HG03432 (cell line): ENCODE measurements around the gene SMARCA2.

Experiments used
- ATAC-seq: cut with Tn5 transposase; IDR thresholded peaks from one replicate; pipeline ENCODE4 v1.9.1; 2021; ENCODE audit warnings: mild to moderate bottlenecking, moderate library complexity; ENCODE audit not compliant: unreplicated experiment

Gene SMARCA2

GRCh38 chr9:2015581-2016407 lies 647 bp downstream of the SMARCA2 start:
- peak; percentile 1 for ATAC-seq

- peak; percentile 13 for ATAC-seq
Observed at GRCh38 chr9:2016408-2017330, 1.5 kb downstream of the SMARCA2 start.

GRCh38 chr9:2017331-2018161 lies 2.4 kb downstream of the SMARCA2 start:
- peak; percentile 28 for ATAC-seq

- no peak for ATAC-seq
Observed at GRCh38 chr9:2018162-2018643, 3.1 kb downstream of the SMARCA2 start.

GRCh38 chr9:2018764-2019558 lies 3.8 kb downstream of the SMARCA2 start:
- ATAC-seq, result no peak

- no peak for ATAC-seq
Observed at GRCh38 chr9:2019723-2020122, 4.6 kb downstream of the SMARCA2 start.

- ATAC-seq, result no peak
Observed at GRCh38 chr9:2021731-2022130, 6.6 kb downstream of the SMARCA2 start.

GRCh38 chr9:2022560-2022959 lies 7.4 kb downstream of the SMARCA2 start:
- no peak for ATAC-seq

GRCh38 chr9:2023042-2023441 lies 7.9 kb downstream of the SMARCA2 start:
- ATAC-seq, result no peak

- ATAC-seq, result no peak
Observed at GRCh38 chr9:2023532-2023931, 8.4 kb downstream of the SMARCA2 start.

- no peak for ATAC-seq
Observed at GRCh38 chr9:2024888-2025782, 10.0 kb downstream of the SMARCA2 start.

GRCh38 chr9:2026220-2026997 lies 11.3 kb downstream of the SMARCA2 start:
- ATAC-seq, result no peak

GRCh38 chr9:2027543-2028160 lies 12.5 kb downstream of the SMARCA2 start:
- no peak for ATAC-seq

- ATAC-seq, result no peak
Observed at GRCh38 chr9:2028888-2029287, 13.7 kb downstream of the SMARCA2 start.

- no peak for ATAC-seq
Observed at GRCh38 chr9:2029666-2030170, 14.6 kb downstream of the SMARCA2 start.

- no peak for ATAC-seq
Observed at GRCh38 chr9:2032234-2032633, 17.1 kb downstream of the SMARCA2 start.

- no peak for ATAC-seq
Observed at GRCh38 chr9:2036844-2037243, 21.7 kb downstream of the SMARCA2 start.
